ENCODE results near the gene RASL10A.

The RASL10A gene

DNA sequence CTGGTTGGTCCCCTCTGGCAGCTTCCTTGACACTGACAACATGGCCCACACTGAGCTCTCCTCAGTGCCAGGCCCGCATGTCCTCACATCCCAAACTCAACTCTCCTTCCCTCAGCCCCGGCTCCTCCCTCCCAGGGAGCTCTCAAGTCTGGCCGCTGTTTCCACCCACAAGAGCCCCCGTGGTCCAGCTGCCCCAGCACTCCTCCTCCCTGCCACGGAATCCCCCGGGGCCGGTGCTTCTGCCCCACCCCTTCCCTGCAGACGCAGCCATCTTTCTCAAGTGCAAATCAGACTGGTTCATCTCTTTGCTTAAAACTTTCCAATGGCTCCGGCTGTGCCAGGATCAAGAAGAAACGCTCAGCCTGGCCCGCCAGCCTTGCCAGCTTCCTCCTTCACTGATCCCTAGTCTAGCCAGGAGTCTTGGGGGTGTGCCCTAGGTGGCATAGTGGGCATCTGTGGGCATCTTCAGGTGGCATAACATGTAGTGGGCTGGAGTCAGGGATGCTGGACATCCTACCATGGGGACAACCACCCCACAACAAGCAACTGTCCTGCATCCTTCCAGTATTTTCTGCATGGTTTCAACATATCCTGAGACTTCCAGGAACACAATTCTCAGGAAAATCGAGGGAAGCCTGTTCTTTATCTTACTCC is 22.3 kb upstream of the RASL10A start:
- no peak for DNase-seq

- DNase-seq: no peak
These were observed 21.4 kb upstream of the RASL10A start for GRCh38 chr22:29336751-29337490.

GRCh38 chr22:29335656-29336055 is 20.2 kb upstream of the RASL10A start:
- DNase-seq: no peak

DNA sequence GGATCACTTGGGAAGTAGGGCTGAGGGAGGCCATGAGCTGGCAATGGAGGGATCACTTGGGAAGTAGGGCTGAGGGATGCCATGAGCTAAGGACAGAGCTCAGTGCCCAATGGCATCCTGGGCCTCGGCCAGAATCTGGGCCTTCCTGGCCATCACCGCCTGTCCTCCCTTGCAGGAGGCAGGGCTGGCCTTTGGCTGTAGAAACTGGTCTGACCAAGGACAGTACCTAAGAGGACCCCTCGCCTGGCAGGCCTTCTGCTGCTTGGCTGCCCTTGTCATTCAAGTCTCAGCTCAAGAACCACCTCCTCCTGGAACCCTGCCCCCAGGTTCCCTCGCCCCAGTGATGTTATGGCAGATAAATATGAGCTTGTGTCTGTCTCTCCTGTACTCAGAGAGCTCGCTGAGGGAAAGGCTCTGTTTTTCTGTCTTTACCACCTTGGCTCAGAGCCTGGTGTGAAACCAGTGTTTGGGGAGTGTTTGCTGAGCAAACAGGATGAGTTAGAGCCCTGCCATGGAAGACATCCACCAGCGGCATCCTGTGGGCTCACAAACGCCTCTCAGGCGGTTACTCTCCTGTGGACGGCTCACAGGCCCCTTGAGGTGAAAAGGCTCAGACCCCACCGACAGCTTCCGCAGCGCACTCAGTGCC is 19.3 kb upstream of the RASL10A start:
- no peak for DNase-seq

DNA sequence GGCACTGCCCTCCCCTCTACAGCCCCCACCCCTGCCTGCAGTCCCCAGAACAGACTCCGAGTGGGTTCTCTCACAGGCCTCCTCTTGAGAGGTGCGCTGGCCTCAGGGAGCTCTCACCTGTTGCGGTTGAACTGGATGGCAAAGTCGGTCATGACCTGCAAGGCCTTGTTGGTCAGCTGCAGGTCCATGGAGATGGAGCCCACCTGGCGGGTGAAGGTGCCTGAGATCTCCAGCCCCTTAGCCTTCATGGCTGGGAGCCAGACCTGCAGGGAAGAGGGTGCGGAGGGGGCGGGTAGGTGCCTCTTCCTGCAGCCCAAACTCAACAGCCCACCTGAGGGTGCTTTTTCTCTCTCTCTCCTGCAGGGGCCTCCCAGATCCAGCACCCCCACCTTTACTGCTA is 18.7 kb upstream of the RASL10A start:
- DNase-seq: no peak

- no peak for DNase-seq
These were observed 17.5 kb upstream of the RASL10A start for GRCh38 chr22:29332886-29333496.

DNA sequence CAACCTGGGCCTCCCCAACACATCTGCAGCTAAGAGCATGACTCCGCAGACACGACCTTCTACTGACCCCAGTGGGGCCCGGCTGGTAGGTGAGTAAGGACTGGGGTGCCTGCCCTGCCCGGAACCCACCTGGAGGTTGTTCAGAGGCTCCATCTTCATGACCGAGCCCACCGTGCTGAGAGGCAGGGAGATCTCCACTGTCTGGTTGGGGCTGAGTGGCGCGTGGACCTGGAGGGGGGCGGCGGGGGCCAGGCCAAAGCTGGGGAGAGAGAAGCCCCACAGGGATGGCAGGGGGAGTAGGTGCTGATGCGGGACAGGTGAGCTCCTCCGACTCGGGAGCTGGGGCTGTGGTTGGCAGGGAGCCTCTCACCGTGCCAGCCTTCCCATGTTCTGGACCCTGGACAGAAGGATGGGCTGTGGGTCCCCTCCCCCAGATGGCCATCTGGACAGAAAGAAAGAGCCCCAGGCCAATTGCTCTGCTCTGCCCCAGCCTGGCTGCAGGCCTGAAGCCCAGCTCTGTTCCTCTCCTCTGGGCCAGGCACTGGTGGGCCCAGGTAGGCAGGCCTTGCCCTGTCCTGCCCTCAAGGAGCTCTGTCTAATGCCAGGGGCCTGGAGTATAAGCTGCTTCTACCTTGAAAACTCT is 16.3 kb upstream of the RASL10A start:
- DNase-seq: no peak

GRCh38 chr22:29331213-29331612 is 15.7 kb upstream of the RASL10A start:
- no peak for DNase-seq

DNA sequence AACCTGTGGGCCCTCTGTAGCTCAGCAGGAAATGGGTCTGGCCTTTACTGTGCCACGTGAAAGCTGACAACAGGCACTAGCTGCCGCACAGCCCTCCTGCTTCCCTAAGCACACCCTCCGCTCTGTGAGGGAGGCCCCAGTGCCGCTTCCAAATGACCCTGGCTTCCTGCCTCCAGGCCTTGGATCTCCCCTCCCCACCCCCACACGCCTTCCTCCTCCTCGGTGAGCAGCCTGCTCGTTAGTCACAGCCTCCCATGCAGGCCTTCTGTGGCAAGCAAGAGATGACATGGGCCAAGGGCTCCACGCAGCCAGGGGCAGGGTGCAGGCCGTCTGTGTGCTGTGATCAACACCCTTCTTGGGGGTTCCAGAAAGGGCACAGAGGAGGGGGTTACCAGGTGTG is 15.3 kb upstream of the RASL10A start:
- DNase-seq: no peak

DNA sequence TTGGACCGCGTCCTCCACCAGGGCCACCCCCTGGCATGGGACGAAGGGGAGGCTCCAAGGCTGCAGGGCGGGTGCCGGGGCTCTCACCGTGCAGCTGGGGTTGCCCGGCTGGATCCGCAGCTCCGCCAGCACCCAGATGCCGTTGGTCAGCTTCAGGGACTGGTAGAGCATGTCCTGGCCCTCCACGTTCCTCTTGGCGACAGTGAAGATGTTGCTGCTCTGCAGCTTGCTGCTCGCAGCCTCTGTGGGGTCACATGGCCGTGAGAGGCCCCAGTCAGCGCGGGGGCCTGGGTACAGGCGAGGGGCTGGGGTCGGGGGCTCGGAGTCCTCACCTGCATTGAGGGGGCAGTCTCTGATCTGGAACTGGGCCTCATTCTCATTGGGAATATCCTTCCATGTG is 14.8 kb upstream of the RASL10A start:
- DNase-seq: no peak

- DNase-seq: no peak
These were observed 14.1 kb upstream of the RASL10A start for GRCh38 chr22:29329581-29329980.

- no peak for DNase-seq
These were observed 13.3 kb upstream of the RASL10A start for GRCh38 chr22:29328566-29329500.

- DNase-seq: no peak
These were observed 12.6 kb upstream of the RASL10A start for GRCh38 chr22:29328055-29328454.

GRCh38 chr22:29327089-29327764 is 11.7 kb upstream of the RASL10A start:
- DNase-seq: no peak

DNA sequence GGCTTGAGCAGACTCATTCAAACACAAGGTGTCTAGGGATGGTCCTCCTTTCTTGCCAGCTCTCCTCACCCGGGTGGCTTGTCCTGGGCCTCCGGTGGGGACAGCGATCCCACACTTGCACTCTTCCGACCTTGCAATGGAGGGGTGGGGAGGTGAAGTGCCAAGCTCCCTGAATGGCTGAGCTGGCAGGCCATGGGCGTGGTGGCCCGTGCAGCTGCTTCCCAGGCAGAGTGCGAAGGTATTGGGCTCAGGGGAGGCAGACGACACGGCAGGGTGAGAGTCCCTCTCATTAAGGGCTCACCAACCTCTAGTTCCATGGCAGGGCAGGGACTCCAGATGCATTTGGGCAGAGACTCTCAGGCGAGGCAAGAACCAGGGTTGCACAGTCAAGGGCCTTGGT is 11.0 kb upstream of the RASL10A start:
- no peak for DNase-seq

DNA sequence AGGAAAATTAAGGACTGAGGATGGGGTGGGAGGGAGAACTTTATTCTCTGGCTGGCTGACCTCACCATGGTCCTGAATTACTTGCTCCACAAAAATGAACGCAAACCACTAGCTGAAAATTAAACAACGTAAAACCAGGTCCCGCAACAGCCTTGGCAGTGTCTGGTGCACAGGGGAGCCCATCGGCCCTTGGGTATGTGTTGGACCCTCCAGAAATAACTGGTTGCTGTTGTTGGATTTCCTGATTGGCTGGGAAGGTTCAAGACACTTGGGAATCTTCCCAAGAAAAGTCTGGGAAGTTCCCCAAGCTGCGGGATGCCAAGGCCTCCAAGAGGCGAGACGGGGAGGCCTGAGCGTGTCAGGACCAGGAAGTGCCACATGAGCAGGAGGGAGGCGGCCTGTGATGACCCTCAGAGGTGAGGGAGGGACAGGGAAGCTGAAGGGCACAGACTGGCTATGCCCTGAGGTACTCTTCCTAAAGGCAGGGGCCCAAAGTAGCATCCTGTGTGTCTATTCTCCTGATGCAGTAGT is 10.4 kb upstream of the RASL10A start:
- no peak for DNase-seq

DNA sequence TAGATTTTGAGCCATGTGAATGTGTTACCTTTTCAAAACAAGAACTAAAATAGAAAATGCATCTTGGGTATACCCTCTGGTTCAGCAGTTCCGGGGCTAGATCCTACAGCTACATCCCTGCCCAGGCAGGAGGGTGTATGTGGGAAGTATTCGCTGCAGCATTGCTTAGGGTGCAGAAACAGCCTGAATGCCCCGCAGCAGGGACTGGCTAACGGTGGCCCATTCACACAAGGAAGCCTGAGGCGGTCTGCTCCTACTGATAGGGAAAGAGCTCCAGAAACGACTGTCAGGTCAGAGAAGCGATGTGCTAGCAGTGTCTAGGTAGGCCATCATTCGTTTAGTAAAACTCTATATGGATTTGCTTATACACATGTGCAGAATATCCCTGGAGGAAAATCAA is 9.9 kb upstream of the RASL10A start:
- no peak for DNase-seq

DNA sequence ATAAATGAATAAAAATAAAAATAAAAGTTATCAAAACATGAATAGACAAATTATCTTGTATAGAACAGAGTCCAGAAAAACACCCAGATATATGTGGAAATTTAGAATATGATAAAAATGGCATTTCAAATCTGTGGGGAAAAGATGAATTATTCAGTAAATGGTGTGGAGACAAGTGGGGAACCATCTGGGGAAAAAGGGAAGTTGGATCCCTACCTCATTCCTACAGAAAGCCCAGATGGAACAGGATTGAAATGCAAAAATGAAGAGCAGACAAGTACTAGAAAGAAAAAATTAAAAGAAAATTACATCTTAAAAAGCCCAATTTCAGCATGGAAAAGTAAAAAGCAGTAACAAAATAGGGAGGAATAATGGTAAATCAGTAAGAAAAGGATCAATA is 8.1 kb upstream of the RASL10A start:
- no peak for DNase-seq

- DNase-seq: no peak
These were observed 5.0 kb upstream of the RASL10A start for GRCh38 chr22:29320546-29320945.

GRCh38 chr22:29319072-29319471 is 3.6 kb upstream of the RASL10A start:
- DNase-seq: no peak

DNA sequence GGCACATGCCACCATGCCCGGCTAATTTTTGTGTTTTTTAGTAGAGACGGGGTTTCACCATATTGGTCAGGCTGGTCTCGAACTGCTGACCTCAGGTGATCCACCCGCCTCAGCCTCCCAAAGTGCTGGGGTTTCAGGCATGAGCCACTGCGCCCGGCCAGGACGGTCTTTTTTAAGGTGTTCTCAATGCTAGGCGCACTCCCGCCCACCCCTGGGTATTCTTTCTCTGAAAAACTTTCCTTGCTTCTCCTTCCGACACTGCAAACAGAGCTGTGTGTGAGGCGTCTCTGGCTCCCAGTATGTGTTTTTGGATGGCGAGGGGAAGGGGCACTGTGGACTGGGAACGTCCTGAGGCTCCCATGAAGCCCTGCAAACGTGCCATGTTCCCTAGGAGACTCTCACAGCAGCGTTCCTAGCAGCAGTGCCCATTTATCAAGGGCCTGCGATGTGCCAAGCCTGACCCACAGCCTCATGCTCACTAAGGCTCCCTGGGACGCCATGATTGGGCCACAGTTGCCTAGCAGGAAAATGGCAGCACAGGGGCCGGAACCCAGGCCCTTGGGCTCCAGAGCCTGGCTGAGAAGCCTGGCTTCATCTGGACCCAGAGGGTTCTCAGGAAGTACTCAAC is 2.4 kb upstream of the RASL10A start:
- DNase-seq: no peak
